GM18858 (cell line): ENCODE data around the gene TPPP3.
"Not testable (repeated sequence)": the region's sequence is repeated elsewhere in the genome, so short reads cannot be mapped to it uniquely, and the experiment has no call there.

ENCODE experiments used
- ATAC-seq: cut with Tn5 transposase; IDR thresholded peaks from one replicate; pipeline ENCODE4 v1.9.1; 2021; ENCODE audit not compliant: unreplicated experiment

Gene TPPP3

DNA sequence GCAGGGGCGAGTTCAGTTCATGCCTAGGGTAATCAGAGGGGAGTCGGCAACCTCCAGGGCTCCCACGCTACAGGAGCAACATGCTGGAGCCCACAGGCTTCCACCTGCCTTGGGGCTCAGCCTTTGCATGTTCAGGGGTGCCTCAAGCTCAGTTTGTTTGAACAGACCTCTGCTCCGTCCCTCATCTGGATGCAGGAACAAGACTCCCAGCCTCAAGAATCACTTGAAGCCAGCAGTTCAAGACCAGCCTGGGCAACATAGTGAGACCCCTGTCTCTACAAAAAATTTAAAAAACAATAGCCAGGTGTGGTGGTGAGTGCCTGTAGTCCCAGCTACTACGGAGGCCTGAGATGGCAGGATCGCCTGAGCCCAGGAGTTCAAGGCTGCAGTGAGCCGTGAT, 32.7 kb upstream of the TPPP3 start:
- no peak for ATAC-seq

DNA sequence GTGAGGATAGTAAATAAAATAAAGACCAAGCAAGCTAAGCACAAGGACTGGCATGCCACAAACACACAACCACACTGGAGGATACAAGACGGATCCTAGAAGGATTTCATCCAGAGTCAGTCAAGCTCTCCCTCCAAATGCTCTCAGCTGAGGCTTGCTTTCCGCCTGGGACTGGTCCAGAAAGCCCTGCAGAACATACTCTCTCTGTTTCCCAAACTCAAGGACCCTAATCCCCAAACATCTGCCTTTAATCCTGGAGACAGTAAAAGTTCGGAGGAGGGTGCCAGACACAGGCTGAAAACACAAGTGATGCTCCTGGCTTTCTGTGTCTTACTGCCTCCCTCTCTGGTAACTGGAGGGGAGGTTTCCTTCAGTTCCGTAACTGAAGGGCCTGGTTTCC, 32.3 kb upstream of the TPPP3 start:
- no peak for ATAC-seq

DNA sequence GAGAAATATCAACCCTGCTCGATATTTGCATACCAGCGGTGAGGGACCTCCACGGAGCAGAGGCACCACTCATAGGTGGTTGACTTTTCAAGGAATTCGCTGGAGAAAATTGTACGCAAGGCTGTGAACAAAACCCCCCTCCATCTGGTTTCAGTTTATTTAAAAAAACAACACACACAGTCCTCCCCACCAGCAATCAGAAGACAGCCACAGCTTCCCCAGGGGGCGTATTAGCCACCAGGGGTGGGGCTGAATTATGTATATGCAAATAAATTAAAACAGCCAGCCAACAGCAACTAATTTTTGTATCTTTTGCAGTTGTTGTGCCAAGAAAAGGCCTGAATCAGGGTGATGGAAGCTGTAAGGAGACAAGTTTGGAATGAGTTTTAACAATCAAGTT, 31.8 kb upstream of the TPPP3 start:
- ATAC-seq = no peak

DNA sequence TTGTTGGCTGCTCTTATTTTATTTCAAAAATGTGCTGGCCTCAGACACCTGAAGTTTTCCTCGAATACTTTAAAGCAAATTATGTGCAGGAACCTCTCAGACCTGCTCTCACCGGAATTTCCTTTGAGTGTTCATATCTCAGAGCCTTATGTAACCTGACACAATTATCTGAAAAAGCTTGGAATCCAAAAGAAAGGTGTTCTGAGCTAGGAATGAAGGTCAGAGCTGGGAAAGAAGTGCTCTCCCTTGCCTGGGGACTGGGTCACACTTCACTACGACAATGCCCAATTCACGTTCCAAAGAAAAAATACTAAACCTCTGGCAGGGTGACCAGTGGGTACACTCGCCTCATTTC, 30.9 kb upstream of the TPPP3 start:
- no peak for ATAC-seq

DNA sequence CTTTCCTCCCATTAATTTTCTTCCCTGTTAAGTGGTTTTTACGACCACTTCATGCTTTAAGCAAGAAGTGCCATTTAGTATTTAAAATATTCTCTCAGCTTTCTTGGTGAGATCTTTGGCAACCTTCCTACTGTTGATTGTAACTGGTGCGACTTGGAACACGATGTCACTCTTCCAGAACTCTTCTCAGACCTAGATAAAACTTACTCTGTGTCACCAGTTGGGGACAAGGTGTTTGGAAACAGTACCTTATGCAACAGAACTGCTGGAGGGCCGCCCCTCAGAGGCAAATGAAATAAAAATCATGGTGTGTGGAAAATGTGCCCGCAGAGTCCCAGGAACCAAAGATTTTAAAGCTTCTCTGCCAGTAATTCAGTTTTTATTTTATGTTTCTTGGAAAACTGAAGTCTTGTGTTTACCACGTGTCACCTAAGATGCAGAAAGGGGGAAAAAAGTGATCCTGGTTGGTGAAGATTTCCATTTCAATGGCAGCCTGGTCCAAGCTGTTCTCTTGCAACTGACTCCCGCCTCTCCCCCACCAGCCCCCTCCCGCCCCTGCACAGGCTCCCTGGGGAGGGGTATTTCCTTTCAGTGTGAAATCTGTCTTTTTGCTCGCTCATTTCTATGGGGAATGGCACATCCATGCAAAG, 30.4 kb upstream of the TPPP3 start:
- no peak for ATAC-seq

DNA sequence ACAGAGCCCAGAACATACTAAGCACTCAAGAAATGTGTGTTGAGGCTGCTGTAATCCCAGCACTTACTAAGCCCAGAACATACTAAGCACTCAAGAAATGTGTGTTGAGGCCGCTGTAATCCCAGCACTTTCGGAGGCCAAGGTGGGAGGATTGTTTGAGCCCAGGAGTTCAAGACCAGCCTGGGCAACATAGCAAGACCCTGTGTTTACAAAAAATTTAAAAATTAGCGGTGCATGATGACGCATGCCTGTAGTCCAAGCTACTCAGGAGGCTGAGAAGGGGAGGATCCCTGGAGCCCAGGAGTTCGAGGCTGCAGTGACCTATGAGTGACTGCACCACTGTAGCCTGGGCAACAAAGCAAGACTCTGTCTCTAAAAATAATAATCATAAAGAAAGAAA, 29.7 kb upstream of the TPPP3 start:
- no peak for ATAC-seq

DNA sequence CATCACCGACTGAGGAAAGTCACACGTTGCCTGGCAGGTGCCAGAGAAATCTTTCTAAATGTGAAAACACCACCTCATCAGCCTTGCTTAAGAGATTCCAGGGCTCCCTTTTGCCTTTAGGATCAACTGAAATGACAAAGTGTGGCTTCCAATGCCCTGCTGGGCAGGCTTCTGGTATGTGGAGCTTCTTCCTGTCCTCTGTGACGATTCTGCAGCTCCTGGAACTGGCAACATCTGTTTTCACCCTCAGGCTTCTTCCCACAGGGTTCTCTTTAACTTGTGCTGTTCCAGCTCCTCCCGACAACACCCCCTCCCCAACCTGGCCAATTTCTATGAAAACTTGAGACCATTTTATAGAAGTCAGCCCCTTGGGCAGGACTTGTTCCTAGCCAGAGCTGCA, 27.7 kb upstream of the TPPP3 start:
- no peak for ATAC-seq

DNA sequence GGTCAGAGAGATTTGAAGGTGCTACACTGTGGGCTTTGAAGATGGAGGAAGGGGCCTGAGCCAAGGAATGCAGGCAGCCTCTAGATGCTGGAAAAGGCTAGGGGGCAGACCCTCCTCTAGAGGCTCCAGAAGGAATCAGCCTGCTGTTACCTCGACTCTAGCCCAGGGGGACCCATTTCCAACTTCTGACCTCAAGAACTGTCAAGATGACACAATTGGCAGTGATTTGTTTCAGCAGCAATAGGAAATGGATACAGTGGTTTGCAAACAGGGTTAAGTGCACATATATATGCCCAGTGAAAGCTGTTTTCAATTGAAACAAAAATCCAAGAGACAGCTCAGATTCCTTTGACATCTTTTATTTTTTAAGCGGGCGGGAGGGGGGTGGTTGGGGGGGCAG, 26.6 kb upstream of the TPPP3 start:
- no peak for ATAC-seq

DNA sequence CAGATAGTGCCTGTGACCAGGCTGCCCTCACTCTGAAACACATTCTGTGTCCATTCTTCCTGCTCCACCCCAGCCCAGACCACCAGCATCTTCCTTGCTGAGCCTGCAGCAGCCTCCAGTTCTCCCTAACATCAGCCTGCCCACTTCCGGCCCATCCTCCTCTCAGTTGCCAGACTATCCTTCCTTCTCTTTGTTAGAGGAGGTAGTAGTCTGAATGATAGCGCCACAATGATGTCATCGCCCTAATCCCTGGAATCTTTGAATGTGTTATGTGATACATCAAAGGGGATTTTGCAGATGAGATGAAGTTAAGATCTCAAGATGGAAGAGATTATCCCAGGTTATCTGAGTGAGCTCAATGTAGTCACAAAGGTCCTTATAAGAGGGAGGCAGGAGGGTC, 26.2 kb upstream of the TPPP3 start:
- ATAC-seq = no peak

DNA sequence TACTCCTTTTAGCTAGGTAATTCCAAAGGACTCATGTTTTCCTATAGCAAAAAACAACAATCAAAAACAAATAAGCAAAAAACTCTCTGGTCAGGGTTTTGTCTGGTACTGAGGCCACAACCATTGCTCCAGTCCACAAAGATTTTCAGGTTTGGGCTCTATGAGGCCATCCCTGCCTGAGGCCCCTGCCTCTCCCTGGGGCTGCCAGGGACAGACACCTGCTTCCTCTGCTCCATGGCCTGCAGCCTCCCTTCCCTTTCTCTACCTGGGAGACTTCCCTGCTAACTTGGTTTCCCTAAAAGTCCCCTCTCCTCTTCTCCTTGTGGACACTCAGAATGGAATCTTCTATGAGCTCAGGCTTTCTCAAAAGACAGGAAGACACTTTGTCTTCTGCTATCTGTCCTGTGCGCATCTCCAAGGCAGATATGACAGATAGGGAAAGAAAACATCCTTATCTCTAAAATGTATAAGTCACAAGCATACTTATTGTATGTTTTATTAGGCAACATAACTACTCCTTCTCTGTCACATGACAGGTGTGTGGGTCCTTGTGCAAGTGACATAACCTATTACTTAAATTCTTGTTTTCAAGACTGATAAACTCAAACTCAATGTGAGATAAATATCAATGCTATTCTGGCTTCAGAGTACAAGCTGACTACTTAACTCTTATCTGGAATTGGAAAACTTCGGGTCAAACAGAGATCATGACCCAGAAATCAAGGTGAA, 24.2 kb upstream of the TPPP3 start:
- no peak for ATAC-seq

DNA sequence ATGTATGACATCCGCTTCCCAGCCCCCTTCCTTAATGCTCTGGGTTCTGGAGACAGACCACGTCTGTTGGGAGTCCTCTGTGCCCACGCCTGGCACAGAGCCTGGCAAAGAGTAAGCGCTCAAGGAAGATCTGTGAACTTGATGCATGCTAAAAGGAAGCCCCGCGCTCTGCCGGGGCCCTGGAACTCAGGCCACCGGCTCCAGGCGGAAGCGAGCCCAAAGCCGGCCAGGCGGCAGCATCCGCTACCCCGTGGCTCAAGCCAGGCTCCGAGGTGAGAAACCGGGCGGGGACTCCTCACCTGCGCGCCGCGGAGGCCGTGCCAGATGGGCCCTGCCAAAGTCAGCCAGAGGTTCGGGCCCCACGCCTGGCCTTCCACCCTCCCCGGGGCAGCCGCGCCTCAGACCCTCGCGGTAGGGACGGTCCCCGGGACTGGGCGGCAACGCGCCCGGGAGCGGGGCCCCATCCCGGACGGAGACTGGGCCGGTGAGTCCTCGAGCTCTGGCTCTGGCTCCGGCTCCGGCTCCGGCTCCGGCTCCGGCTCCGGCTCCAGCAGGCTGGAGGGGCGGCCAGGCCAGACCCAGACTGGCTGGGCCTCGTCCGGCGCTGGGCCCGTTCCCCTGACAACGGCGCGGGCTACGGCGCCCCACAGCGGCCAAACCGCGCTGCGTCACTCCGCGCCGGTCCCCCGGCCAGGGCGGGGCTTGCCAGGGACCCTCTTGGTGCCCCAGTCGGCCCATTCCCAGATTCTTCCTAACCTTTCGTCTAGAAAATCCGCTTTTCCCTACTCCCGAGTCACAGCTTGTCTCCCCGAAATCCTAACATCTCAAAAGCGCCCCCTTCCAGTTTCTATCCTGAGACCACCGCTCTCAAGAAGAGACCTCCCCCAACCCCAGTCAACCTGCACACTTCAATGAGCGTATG, 22.8 kb upstream of the TPPP3 start, which contains the start of gene ZDHHC1:
Gene ZDHHC1 (minus strand): TSS at position 606 of the 922 bp plus-strand sequence. CDS start 8,702 bp downstream, outside the sequence.
- ATAC-seq = no peak

DNA sequence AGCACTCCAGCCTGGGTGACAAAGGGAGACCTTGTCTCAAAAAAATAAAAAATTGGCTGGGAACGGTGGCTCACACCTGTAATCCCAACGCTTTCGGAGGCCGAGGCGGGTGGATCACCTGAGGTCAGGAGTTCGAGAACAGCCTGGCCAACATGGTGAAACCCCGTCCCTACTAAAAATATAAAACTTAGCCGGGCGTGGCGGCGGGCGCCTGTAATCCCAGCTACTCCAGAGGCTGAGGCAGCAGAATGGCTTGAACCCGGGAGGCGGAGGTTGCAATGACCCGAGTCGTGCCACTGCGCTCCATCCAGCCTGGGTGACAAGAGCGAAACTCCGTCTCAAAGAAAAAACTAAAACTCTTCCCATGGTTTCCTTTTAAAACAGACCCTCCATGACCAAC, 22.1 kb upstream of the TPPP3 start:
- ATAC-seq = not testable (repeated sequence)

DNA sequence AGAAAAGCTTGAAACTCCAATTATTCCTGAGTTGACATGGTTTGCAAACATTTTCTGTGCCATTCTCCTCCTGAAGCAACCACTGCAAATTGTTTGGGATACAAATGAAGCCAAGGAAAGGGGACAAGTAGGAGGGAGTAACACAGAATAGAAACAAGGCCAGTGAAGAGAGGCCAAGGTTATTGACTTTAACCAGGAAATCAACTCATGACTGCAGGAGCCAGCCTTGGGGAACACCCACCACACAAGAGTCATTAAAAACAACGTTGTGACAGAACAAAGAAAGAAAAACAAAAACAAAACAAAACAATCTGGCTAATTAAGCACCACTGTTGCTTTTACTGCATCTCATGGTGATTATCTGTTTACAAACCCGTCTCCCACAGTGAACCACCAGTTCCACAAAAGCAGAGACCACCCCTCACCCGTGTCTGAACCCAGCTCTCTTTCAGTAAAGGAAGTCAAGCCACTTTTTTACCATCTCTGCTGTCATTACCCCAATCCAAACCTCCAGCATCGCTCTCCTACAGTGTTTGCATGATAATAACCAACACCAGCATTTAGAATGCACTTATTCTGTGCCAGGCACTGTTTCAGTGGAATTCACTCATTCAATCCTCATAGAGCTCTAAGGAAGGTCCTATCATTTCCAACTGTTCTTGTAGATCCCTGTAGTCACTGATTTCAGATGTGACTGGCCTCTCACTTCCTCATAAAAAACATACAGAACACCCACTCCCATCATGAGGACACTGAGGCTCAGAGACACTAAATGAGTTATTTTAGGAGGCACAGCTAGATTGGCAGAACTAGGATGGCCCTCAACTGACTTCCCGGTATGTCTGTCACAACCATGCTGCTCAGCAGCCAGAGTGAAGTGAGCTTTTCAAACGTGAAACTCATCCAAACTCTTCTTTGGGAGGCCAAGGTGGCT, 20.9 kb upstream of the TPPP3 start:
- ATAC-seq = no peak

DNA sequence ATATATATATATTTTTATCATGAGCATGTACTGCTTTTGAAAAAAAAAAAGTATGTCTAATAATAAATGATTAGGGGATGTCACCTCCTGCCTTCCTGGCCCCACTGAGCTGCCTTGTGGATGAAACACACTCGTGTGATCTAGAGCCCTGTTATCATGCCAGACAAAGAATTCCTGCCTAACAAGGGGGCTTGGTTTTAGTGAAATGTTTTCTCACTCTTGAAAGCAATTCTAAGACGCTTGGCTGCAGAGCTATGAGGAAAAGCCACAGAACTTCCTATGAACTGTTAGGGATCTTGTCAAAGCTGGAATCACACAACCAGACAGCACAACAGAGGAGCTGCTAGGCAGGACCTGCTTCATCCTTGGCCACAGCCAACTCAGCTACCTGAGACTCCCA, 19.0 kb upstream of the TPPP3 start:
- no peak for ATAC-seq

DNA sequence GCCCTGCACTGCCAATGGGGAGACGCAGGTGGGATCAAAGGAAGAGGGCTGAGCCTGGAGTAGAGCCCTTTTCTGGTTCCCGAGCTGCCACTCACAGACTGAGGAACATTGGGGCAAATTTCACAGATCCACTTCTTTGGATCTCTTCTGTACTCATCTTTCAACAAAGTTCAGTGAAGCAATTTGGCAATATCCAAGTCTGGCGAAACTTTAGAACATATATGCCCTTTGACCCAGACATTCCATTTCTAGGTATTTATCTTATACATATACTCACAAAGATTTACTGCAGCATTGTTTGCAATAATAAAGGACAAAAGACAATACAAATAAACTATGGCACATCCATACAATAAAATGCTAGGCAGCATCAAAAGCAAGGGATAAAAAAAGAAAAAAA, 18.0 kb upstream of the TPPP3 start:
- ATAC-seq = no peak

DNA sequence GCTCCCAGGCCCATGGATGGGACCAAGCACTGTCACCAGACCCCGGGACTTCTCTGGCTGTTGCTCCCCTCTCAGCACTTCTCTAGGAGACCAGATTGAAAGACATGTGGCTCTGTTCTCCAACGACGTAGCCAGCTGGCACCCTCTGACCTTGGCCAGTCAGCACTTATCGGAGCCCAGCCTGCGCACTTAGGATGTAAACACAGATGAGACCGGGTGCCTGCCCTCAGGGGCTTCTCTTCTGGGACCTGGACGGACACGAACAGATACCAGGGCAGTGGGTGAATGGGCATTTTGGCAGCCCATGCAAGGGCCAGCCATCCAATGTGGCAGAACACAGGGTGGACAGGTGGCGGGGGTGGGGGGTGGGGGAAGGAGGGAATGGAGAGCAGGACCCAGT, 16.3 kb upstream of the TPPP3 start:
- ATAC-seq = no peak

DNA sequence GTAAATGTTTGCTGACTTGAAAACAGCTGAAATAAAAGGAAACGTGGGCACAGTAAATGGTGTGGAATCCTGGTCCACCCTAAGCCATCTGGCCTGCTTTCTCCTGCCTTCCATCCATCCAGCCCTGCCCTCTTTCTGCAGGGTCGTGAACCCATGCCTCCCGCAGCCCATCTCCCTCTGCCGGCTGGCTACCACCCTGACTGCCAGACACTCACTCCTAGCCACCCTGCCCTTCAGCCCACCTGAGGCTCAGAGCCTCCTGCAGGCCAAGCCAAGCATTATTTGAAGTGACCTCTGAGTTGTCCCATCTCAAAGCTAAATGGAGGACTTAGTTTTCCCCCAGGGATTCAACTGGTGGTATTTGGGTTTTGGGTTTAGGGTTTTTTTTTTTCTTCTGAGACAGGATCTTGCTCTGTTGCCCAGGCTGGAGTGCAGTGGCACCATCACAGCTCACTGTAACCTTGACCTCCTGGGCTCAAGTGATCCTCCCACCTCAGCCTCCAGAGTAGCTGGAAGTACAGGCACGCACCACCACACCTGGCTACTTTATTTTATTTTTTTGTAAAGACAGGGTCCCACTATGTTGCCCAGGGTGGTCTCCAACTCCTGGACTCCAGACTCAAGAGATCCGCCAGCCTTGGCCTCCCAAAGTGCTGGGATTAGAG, 14.6 kb upstream of the TPPP3 start:
- ATAC-seq = no peak

DNA sequence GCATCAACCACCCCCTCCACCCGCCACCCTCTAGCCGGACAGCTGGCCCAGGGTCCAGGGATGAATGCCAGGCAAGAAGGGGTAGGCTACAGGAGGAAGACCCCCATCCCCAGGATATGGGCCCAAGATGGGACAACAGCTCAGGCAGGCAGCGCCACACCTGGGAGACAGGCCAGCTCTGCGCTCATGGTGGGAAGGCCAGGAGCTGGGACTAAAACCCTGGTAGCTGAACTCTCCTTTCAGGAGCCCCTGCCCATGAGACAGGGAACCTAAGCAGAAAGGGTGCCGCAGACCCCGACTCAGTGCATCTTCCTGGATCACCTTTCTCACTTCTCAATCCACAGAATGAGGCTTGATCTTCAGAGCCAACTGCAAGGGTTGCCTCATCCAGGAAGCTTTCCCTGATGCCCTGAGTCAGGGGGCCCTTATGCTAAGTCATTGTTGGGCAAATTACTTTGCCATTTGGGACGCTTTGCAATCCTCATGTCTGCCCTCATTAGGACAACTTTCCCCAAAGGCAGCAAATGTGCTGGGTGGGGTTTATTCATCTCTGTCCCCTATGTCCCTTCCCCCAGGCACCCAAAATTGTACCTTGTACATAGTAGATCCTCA, 14.0 kb upstream of the TPPP3 start:
- no peak for ATAC-seq

DNA sequence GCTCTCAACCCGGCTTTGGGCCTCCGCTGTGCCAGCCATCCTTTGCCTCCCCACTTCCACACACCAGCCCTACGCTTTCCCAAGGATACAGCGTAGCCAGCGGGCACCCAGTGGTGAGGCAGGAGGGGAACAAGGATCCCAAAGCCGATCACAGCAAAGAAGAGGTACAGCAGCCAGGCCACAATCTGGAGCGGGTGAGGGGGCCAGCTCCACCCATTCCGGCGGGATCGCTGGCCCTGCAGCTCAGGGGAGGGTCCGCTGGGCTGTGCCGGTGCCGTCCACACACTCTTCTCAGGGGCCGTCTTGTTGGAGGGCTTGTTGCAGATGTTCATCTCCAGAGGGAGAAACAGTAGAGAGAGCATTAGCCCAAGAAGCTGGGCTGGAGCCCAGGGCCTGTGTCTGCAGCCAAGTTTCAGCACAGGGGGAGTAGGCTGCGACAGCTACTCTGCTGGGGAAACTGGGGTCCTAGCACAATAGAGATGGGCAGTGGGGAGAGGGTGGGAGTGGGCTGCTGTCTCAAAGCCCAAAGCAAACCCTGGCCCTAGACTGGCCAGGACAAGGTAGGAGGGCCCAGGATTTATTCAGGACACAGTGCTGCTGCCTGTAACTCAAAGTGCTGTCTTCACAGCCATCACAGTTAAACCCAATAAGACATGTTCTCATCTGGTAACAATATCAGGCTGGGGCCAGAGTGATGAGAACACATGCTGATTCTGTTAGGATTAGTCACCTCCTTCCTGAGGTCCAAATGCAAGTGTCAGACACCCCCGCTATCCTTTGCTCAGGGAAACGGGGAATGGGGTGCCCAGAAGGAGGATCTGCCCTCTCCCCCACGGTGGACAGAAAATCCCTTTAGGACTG, 13.0 kb upstream of the TPPP3 start:
- ATAC-seq = no peak
